Measurements from ENCODE around the gene LPAR4.
"Not testable (repeated sequence)": the region's sequence is repeated elsewhere in the genome, so short reads cannot be mapped to it uniquely, and the experiment has no call there.

Gene LPAR4

GRCh38 chrX:78747489-78747888, at the start of gene LPAR4:
Gene LPAR4 (plus strand): TSS chrX:78747720. CDS start chrX:78754870, 7,150 bp downstream.
- DNase-seq (ENCODE audit: low read depth) = peak; percentile 0

GRCh38 chrX:78706071-78706470, 41.4 kb upstream of the LPAR4 start:
- no peak for DNase-seq (ENCODE audit: low read depth)

- peak; percentile 6 for DNase-seq (ENCODE audit: low read depth)
These were observed 39.3 kb upstream of the LPAR4 start for GRCh38 chrX:78708262-78708661.

- no peak for DNase-seq (ENCODE audit: low read depth)
These were observed 38.7 kb upstream of the LPAR4 start for GRCh38 chrX:78708816-78709215.

GRCh38 chrX:78710171-78710570, 37.3 kb upstream of the LPAR4 start:
- DNase-seq (ENCODE audit: low read depth) = no peak

- DNase-seq (ENCODE audit: low read depth) = no peak
These were observed 35.2 kb upstream of the LPAR4 start for GRCh38 chrX:78712336-78712735.

GRCh38 chrX:78725287-78725686, 22.2 kb upstream of the LPAR4 start:
- DNase-seq (ENCODE audit: low read depth) = no peak

GRCh38 chrX:78746496-78746895, 1.0 kb upstream of the LPAR4 start:
- DNase-seq (ENCODE audit: low read depth) = no peak

- no peak for DNase-seq (ENCODE audit: low read depth)
These were observed 451 bp downstream of the LPAR4 start for GRCh38 chrX:78747971-78748370.

GRCh38 chrX:78748846-78749245, 1.3 kb downstream of the LPAR4 start:
- no peak for DNase-seq (ENCODE audit: low read depth)

- no peak for DNase-seq (ENCODE audit: low read depth)
These were observed 6.1 kb downstream of the LPAR4 start for GRCh38 chrX:78753571-78753970.

- DNase-seq (ENCODE audit: low read depth) = no peak
These were observed 7.4 kb downstream of the LPAR4 start for GRCh38 chrX:78754917-78755316.

- no peak for DNase-seq (ENCODE audit: low read depth)
These were observed 11.6 kb downstream of the LPAR4 start for GRCh38 chrX:78759081-78759480.

- DNase-seq (ENCODE audit: low read depth) = no peak
These were observed 21.7 kb downstream of the LPAR4 start for GRCh38 chrX:78769101-78769755.

- DNase-seq (ENCODE audit: low read depth) = no peak
These were observed 22.4 kb downstream of the LPAR4 start for GRCh38 chrX:78769946-78770345.

GRCh38 chrX:78796916-78797315, 49.4 kb downstream of the LPAR4 start:
- DNase-seq (ENCODE audit: low read depth) = no peak

GRCh38 chrX:78800114-78800513, 52.6 kb downstream of the LPAR4 start:
- no peak for DNase-seq (ENCODE audit: low read depth)

GRCh38 chrX:78800694-78801093, 53.2 kb downstream of the LPAR4 start:
- no peak for DNase-seq (ENCODE audit: low read depth)

- no peak for DNase-seq (ENCODE audit: low read depth)
These were observed 54.0 kb downstream of the LPAR4 start for GRCh38 chrX:78801522-78801921.

- not testable (repeated sequence) for DNase-seq (ENCODE audit: low read depth)
These were observed 55.0 kb downstream of the LPAR4 start for GRCh38 chrX:78802526-78802925.

Measured in non-pigmented ciliary epithelial cell (primary cell).